BLaER1 (cell line): ENCODE data around the gene SPEG.

Source experiments
- H3K27ac ChIP-seq: shearing (Covaris generic); formaldehyde crosslinking; 2 replicates; pipeline ENCODE4 v1.8.1; 2022
- H3K27me3 ChIP-seq: shearing (Covaris generic); formaldehyde crosslinking; 2 replicates; pipeline ENCODE4 v1.8.1; 2022
- H3K36me3 ChIP-seq: shearing (Covaris generic); formaldehyde crosslinking; 2 replicates; pipeline ENCODE4 v1.8.1; 2022
- H3K4me1 ChIP-seq: shearing (Covaris generic); formaldehyde crosslinking; 2 replicates; pipeline ENCODE4 v1.8.1; 2022
- H3K4me2 ChIP-seq: shearing (Covaris generic); formaldehyde crosslinking; 2 replicates; pipeline ENCODE4 v1.8.1; 2022
- H3K4me3 ChIP-seq: shearing (Covaris generic); formaldehyde crosslinking; 2 replicates; pipeline ENCODE4 v1.8.1; 2022
- H3K9ac ChIP-seq: shearing (Covaris generic); formaldehyde crosslinking; 2 replicates; pipeline ENCODE4 v1.8.1; 2022
- H3K9me3 ChIP-seq: shearing (Covaris generic); formaldehyde crosslinking; 2 replicates; pipeline ENCODE4 v1.8.1; 2022
- H4K20me1 ChIP-seq: shearing (Covaris generic); formaldehyde crosslinking; 2 replicates; pipeline ENCODE4 v1.8.1; 2022
- Cebpa-rat ChIP-seq: shearing (Covaris generic); IDR thresholded peaks from 2 replicates; pipeline ENCODE4 v1.8.1; 2022

The SPEG gene

DNA sequence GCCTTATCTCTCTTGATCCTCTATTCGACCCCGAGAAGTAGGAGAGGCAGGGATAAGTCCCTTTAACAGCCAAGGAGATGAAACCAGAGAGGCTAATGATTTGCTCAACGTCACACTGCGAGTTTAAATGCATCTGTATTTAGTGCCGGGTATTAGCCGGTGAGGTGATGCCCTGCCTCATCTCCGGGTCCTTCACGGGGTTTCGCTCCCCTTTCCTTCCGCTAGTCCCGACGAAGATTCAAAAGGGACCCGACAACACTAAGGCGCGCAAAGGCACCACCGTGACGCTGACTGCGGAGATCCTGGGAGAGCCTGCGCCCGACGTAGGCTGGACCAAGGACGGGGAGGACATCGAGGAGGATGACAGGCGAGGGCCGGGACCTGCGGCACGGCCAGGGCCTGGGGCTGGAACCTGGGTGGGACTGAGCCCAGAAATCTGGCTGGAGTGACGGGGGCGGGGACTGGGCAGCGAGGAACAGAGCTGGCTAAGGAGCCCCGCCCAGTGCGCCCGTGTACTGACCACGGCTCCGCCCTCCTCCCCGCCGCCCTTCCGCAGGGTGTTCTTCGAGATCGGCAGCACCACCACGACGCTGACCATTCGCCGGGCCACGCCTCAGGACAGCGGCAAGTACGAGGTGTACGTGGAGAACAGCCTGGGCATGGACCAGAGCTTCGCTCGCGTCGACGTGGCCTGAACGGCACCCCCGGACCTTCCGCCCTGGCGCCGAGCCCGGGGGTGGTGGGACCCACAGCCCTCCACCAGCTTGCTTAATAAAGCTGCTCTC lies 63.0 kb downstream of the SPEG start:
- Histone ChIP-seq H3K27ac (no peak overlapping the region), H3K36me3 (peaks cover 5% of the 10 kb centered on the region; the same call in 1 of the 2 replicates), H3K4me1 (peaks cover 47% of the 10 kb centered on the region), H3K4me2 (peak overlapping the region; percentile 96), H4K20me1 (no peaks in the 10 kb centered on the region), H3K27me3 (peaks cover 46% of the 10 kb centered on the region), H3K9ac (peak overlapping the region; percentile 86), H3K4me3 (peak overlapping the region; percentile 75), H3K9me3 (no peaks in the 10 kb centered on the region)
- TF ChIP-seq Cebpa-rat: no peak

DNA sequence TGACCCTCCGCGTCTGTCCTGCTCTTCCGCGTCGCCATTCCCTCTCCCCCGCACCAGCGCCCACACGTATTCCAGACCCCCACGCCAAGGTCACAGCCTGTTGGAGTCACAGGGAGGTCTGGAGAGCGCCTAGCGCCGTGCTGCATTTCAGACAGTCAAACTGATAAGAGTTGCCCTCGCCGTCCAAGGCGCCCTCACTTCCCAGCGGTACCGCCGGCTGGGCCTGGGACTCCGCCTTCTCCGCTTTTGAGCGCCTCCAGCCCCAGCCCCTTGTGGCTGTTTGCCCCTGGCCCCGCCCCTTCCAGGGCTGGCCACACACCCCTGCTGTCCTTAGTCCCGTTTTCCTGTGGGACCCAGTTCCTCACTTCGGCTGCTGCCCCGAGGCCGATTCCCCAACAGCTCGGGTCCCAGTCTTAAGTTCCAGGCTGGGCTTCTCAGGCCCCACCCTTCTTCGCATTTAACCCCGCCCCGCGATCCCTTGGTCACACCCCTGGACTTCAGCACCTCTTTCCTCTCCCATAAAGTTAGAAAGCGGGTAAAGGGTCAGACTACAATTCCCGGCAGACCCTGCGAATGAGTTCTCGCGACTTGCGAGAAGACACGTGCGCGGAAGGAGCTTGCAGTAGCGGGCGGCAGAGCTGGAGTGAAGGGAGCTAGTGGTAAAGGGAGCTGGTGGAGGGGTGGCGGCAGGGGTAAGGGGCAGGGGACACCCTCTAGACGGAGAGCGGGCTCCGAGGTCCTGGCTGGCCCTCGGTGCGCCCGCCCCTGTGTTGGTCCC lies 63.8 kb downstream of the SPEG start, which contains the start of gene GMPPA:
TSS of gene GMPPA (plus strand) at position 612 of the 778 bp plus-strand sequence. CDS start 1,085 bp downstream, outside the sequence.
- Histone ChIP-seq H3K27ac (peak within 1 kb of the TSS; percentile 84), H3K4me2 (peak within 1 kb of the TSS; percentile 96), H3K9ac (peak within 1 kb of the TSS; percentile 86), H3K4me3 (peak within 1 kb of the TSS; percentile 75), H3K9me3 (no peaks in the 10 kb centered on the region), H4K20me1 (no peaks in the 10 kb centered on the region), H3K4me1 (peaks cover 47% of the 10 kb centered on the region), H3K36me3 (peaks cover 5% of the 10 kb centered on the region; the same call in 1 of the 2 replicates), H3K27me3 (peaks cover 46% of the 10 kb centered on the region)
- no peak for TF ChIP-seq Cebpa-rat

DNA sequence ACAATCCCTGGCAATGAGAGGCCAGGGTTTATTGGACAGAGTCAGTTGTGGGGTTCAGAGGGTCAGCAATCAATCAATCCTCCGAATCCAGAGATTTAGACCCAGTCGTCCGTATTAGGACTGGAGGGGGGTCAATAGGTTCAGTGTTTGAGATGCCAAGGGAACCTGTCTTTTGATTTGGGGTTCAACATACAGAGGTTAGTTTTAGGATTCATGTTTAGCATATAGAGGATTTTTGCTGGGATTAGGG lies 64.3 kb downstream of the SPEG start:
- peak overlapping the region; percentile 96 for H3K4me2 ChIP-seq
- peak overlapping the region; percentile 75 for H3K4me3 ChIP-seq
- no peaks in the 10 kb centered on the region for H4K20me1 ChIP-seq
- peaks cover 45% of the 10 kb centered on the region for H3K27me3 ChIP-seq
- peaks cover 9% of the 10 kb centered on the region for H3K36me3 ChIP-seq
- H3K9me3 ChIP-seq: no peaks in the 10 kb centered on the region
- peaks cover 47% of the 10 kb centered on the region for H3K4me1 ChIP-seq
- H3K27ac ChIP-seq: peak overlapping the region; percentile 84
- TF ChIP-seq Cebpa-rat: no peak
- peak overlapping the region; percentile 86 for H3K9ac ChIP-seq

DNA sequence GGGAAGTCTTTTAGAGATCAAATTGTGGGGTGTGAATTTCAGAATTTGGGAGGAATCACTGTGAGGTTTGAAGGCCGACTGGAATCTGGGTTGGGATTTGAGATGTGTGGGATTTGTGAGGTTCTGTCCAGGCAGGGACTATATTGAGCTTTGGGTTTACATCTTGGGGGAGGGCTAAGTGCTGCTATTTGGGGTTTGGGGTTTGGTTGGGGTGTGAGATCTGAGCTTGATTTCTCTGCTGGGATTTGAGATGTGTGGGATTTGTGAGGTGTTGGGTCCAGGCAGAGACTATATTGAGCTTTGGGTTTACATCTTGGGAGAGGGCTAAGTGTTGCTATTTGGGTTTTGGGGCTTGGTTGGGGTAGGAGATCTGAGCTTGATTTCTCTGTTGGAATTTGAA lies 64.9 kb downstream of the SPEG start:
- peaks cover 47% of the 10 kb centered on the region for H3K4me1 ChIP-seq
- peaks cover 15% of the 10 kb centered on the region for H3K36me3 ChIP-seq
- H3K27ac ChIP-seq: peak overlapping the region; percentile 84; the same call in 1 of the 2 replicates
- TF ChIP-seq Cebpa-rat: no peak
- H3K27me3 ChIP-seq: peaks cover 39% of the 10 kb centered on the region
- peak overlapping the region; percentile 75 for H3K4me3 ChIP-seq
- no peaks in the 10 kb centered on the region for H4K20me1 ChIP-seq
- H3K9me3 ChIP-seq: no peaks in the 10 kb centered on the region
- peak overlapping the region; percentile 96 for H3K4me2 ChIP-seq
- H3K9ac ChIP-seq: peak overlapping the region; percentile 86

DNA sequence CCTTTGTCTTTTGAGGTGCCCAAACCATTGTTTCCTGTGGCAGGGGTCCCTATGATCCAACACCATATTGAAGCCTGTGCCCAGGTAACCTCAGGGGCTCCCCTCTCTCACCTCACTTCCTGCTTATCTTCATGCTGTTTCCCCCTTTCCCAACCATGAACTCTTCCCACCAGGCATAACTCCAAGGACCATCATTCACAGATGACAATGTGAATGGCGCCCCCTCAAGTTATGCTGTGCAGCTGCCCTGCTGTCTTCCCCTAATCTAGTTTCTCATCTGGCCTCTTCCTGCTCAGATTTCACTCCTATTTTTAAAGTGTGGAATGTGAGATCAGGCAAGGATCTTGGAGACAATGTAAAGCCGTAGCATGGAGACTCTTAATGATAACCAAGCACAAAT lies 65.5 kb downstream of the SPEG start:
- peaks cover 33% of the 10 kb centered on the region for H3K27me3 ChIP-seq
- H3K4me2 ChIP-seq: peak overlapping the region; percentile 96
- H3K9ac ChIP-seq: no peak overlapping the region
- H3K27ac ChIP-seq: no peak overlapping the region
- peaks cover 21% of the 10 kb centered on the region for H3K36me3 ChIP-seq
- TF ChIP-seq Cebpa-rat: no peak
- no peak overlapping the region for H3K4me3 ChIP-seq
- H3K9me3 ChIP-seq: no peaks in the 10 kb centered on the region
- H4K20me1 ChIP-seq: no peaks in the 10 kb centered on the region
- H3K4me1 ChIP-seq: peaks cover 45% of the 10 kb centered on the region

DNA sequence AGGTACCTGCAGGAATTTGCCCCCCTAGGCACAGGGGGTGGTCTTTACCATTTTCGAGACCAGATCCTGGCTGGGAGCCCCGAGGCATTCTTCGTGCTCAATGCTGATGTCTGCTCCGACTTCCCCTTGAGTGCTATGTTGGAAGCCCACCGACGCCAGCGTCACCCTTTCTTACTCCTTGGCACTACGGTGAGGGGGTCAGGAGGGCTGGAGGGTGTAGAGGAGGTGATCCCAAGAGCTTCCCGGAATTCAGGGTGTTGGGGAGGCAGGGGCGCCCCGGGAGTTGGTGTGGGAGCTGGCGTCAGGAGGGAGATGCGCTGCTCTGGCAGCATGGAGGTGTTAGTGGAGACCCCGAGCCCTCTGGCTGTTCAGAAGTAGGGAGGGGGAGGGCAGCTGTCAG lies 67.2 kb downstream of the SPEG start:
- no peak overlapping the region for H3K4me2 ChIP-seq
- no peak overlapping the region for H3K9ac ChIP-seq
- no peak overlapping the region for H3K4me3 ChIP-seq
- H3K4me1 ChIP-seq: peaks cover 28% of the 10 kb centered on the region
- TF ChIP-seq Cebpa-rat: no peak
- H3K9me3 ChIP-seq: no peaks in the 10 kb centered on the region
- peaks cover 38% of the 10 kb centered on the region for H3K36me3 ChIP-seq
- H4K20me1 ChIP-seq: no peaks in the 10 kb centered on the region
- H3K27ac ChIP-seq: no peak overlapping the region
- peaks cover 16% of the 10 kb centered on the region for H3K27me3 ChIP-seq

DNA sequence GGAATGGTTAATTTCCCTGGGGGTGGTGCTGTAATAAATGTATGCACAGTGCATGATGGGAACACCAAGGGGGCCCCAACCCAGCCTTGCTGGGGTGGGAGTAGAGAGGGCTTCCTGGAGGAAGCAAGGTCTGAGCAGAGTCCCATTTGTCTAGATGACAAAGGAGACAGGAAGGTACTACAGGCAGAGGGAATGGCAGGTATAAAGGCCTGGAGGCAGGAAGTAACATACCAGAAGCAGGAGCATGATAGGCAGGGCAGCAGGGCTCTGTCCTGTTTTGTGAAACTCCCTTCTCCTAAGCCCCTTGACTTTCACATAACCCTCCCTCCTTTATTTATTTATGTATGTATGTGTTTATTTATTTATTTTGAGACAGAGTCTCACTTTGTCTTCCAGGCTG lies 68.0 kb downstream of the SPEG start:
- Histone ChIP-seq H3K36me3 (peaks cover 41% of the 10 kb centered on the region), H3K4me2 (no peak overlapping the region), H3K9ac (no peak overlapping the region), H4K20me1 (no peaks in the 10 kb centered on the region), H3K27me3 (peaks cover 9% of the 10 kb centered on the region), H3K4me1 (peaks cover 20% of the 10 kb centered on the region), H3K4me3 (no peak overlapping the region), H3K27ac (no peak overlapping the region), H3K9me3 (no peaks in the 10 kb centered on the region)
- TF ChIP-seq Cebpa-rat: no peak

DNA sequence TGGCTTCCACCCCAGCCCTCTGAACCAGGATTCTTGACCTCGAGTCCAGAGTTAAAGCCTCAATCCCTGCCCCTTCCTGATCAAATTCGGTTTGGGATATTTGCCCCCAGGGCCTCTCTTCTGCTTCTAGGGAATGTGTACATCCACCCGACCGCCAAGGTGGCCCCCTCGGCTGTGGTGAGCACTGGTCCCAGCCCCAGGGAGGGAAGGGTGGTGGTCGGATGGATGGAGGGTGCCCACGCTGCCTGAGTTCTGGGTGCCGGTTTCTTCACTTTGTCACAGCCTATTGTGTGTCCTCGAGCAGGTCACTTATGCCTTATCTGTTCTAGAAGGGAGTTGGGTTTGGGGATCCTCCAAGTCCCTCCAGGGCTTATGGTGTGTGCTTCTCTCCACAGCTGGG lies 70.9 kb downstream of the SPEG start:
- Histone ChIP-seq H3K4me3 (no peak overlapping the region), H3K36me3 (peaks cover 41% of the 10 kb centered on the region), H3K9me3 (no peaks in the 10 kb centered on the region), H3K27ac (no peak overlapping the region), H3K9ac (no peak overlapping the region), H3K4me2 (no peak overlapping the region), H3K4me1 (peaks cover 27% of the 10 kb centered on the region), H4K20me1 (no peaks in the 10 kb centered on the region), H3K27me3 (no peaks in the 10 kb centered on the region)
- TF ChIP-seq Cebpa-rat: no peak

DNA sequence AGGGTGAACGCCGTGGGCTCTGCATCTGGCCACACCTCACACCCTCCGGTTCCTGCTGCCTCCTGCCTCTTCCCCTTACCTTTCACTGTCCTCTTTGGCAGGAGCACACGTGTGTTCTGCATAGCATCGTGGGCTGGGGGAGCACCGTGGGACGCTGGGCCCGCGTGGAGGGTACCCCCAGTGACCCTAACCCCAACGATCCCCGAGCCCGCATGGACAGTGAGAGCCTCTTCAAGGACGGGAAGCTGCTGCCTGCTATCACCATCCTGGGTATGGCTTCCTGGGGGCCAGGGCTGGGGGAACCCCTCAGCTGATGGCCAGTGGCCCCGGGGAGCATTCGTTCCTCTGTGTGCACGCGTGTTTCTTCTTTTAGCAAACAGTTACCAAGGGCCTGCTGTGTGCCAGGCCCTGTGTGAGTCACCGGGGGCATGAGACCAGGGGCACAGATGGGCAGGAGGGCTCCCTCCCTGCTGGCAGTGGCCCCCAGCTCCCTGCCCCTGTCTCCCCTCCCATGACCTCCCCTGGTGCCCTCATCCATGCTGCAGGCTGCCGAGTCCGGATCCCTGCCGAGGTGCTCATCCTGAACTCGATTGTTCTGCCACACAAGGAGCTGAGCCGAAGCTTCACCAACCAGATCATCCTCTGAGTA lies 71.6 kb downstream of the SPEG start:
- no peak overlapping the region for H3K9ac ChIP-seq
- no peak overlapping the region; the same call in 1 of the 2 replicates for H3K27ac ChIP-seq

More for the DNA sequence above, 71.6 kb downstream of the SPEG start:
- TF ChIP-seq Cebpa-rat: no peak
- Histone ChIP-seq H4K20me1 (no peaks in the 10 kb centered on the region), H3K4me2 (no peak overlapping the region), H3K4me3 (no peak overlapping the region), H3K4me1 (peaks cover 34% of the 10 kb centered on the region), H3K36me3 (peaks cover 41% of the 10 kb centered on the region), H3K9me3 (no peaks in the 10 kb centered on the region), H3K27me3 (no peaks in the 10 kb centered on the region)
